AG09319 (cell line): Measurements from ENCODE around the gene TM2D1.

Source experiments
- DNase-seq: peaks from one replicate; pipeline ENCODE4 v3.0.0-alpha.2; 2010; ENCODE audit warnings: low read depth; ENCODE audit errors: extremely low read depth
- TF ChIP-seq, protein P1 (sequence below): IDR thresholded peaks from 2 replicates; pipeline ENCODE4 v1.5.1; 2011; ENCODE audit warnings: low read depth, mild to moderate bottlenecking, inconsistent platforms, low read length, moderate library complexity

The TM2D1 gene

GRCh38 chr1:61749574-61749973 is 24.6 kb upstream of the TM2D1 start:
- TF ChIP-seq, protein P1, sequence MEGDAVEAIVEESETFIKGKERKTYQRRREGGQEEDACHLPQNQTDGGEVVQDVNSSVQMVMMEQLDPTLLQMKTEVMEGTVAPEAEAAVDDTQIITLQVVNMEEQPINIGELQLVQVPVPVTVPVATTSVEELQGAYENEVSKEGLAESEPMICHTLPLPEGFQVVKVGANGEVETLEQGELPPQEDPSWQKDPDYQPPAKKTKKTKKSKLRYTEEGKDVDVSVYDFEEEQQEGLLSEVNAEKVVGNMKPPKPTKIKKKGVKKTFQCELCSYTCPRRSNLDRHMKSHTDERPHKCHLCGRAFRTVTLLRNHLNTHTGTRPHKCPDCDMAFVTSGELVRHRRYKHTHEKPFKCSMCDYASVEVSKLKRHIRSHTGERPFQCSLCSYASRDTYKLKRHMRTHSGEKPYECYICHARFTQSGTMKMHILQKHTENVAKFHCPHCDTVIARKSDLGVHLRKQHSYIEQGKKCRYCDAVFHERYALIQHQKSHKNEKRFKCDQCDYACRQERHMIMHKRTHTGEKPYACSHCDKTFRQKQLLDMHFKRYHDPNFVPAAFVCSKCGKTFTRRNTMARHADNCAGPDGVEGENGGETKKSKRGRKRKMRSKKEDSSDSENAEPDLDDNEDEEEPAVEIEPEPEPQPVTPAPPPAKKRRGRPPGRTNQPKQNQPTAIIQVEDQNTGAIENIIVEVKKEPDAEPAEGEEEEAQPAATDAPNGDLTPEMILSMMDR, result no peak
- DNase-seq, result no peak

GRCh38 chr1:61748566-61748965 is 23.6 kb upstream of the TM2D1 start:
- TF ChIP-seq, protein P1, result no peak
- no peak for DNase-seq

DNA sequence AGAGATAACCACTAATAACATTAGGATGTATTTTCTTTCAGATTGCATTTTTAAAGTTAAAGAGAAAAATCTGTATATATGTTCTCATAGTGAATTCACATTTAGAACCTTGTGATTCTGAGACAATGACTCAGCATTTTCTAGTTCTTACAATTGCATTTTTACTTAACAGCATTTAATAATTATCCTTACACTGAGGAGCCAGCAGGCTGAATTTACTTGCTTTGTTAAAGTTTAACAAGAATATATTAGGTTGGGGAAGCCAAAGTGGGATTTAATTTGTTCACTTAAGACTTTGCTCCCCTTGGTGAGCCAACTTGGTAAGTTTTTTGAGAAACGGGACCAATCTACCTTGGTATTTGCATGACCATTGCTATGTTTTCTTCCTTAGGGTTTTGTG is 21.9 kb upstream of the TM2D1 start:
- TF ChIP-seq, protein P1, result no peak
- DNase-seq, result peak; percentile 3

- DNase-seq, result no peak
- TF ChIP-seq, protein P1, result no peak
Observed at GRCh38 chr1:61743716-61744580, 19.0 kb upstream of the TM2D1 start.

DNA sequence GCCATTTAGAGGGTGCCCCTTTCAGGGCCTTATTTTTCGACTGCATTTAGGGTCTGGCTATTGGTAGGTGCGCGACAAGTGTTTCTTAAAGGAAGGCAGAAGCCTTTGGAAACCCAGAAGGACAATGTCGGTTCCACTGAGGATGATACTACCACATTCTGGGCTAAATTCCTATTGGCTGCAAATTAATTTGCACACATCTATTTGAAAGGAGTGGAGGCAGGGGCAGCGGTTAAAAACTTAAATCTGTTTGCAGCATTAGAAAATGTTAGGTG is 18.4 kb upstream of the TM2D1 start:
- TF ChIP-seq, protein P1, result no peak
- DNase-seq, result no peak

DNA sequence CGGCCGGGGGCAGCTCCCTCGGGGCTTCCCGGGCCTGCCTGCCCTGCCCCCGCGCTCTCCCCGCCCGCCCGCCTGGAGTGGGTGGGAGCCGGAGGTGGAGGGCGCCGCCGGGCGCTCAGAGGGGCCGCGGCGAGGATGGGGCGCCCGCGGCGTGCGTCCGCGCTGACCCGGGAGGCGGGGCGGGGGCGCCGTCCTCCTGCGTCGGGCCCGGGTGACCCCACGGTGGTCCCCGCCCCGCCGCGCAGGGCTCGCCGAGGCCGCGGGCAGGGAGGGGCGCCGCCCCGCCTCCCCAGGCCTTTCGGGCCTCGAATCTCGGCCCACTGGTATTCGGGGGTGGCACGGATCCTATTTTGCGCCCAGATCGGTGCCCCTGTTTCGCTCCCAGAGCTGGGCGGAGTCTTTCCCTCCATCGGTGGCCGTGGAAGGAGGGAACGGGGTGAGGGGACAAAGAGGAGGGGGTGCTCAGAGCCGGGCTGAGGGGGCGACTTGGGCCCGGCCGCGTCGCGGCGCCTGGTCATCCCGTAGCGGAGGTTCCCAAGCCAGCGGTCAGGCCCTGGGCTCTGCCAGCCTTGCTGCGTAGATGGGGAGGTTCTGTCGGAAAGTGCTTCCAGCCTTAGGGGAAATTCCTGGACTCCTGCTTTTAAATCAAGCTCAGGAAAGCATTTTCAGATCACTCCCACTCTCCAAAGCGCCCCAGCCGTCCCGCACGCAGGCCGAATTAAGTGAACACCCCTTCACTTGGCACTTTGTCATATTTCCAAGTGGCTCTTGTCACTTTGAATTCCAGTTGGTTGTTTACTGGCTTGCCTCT is 17.9 kb upstream of the TM2D1 start:
- DNase-seq, result peak; percentile 20

More for the DNA sequence above, 17.9 kb upstream of the TM2D1 start:
- TF ChIP-seq, protein P1, result no peak
